Smooth muscle cell (in vitro differentiated cells): ENCODE data around the gene ESR1. TPM values are rescaled to one million over a fixed set of nuclear protein-coding genes. Genes with fewer than 3 reads are reported as not detected.

Experiments
- DNase-seq: peaks from one replicate; lab custom pipeline; 2025; ENCODE audit not compliant: unreplicated experiment; lab: John Stamatoyannopoulos, UW
- H2AFZ ChIP-seq: fragments of 200-600 bp; sonication (generic); 2 replicates; pipeline ENCODE4 v1.6.0; 2016; ENCODE audit warnings: antibody characterized with exemption, low read depth, mild to moderate bottlenecking
- H3F3A ChIP-seq: fragments of 200-600 bp; sonication (generic); 2 replicates; pipeline ENCODE4 v1.6.0; 2017; ENCODE audit warnings: antibody characterized with exemption, low read depth
- H3K27ac ChIP-seq: fragments of 200-600 bp; sonication (generic); 2 replicates; pipeline ENCODE4 v1.5.1; 2016; ENCODE audit warnings: low read depth, mild to moderate bottlenecking
- H3K27me3 ChIP-seq: fragments of 200-600 bp; sonication (generic); 2 replicates; pipeline ENCODE4 v1.6.1; 2016; ENCODE audit warnings: low read depth, mild to moderate bottlenecking
- H3K36me3 ChIP-seq: fragments of 200-600 bp; sonication (generic); 2 replicates; pipeline ENCODE4 v1.5.1; 2016; ENCODE audit warnings: low read depth
- H3K4me1 ChIP-seq: fragments of 200-600 bp; sonication (generic); 2 replicates; pipeline ENCODE4 v1.5.1; 2016; ENCODE audit warnings: low read depth
- H3K4me2 ChIP-seq: fragments of 200-600 bp; sonication (generic); 2 replicates; pipeline ENCODE4 v1.6.0; 2016; ENCODE audit warnings: mild to moderate bottlenecking
- H3K4me3 ChIP-seq: fragments of 200-600 bp; sonication (generic); 2 replicates; pipeline ENCODE4 v1.5.1; 2016; ENCODE audit warnings: mild to moderate bottlenecking
- H3K79me2 ChIP-seq: fragments of 200-600 bp; sonication (generic); 2 replicates; pipeline ENCODE4 v1.6.0; 2016; ENCODE audit warnings: low read depth, mild to moderate bottlenecking
- H3K9ac ChIP-seq: fragments of 200-600 bp; sonication (generic); 2 replicates; pipeline ENCODE4 v1.6.0; 2016; ENCODE audit warnings: low read depth
- H3K9me3 ChIP-seq: fragments of 200-600 bp; sonication (generic); replicated peaks from 2 replicates; pipeline ENCODE4 v1.5.1; 2016; ENCODE audit warnings: low read depth
- H4K20me1 ChIP-seq: fragments of 200-600 bp; sonication (generic); 2 replicates; pipeline ENCODE4 v1.6.0; 2016; ENCODE audit warnings: low read depth
- WGBS: methylation state at CpG from one replicate; pipeline ENCODE4 v1.1.7; 2016; ENCODE audit warnings: low lambda C conversion rate; 5-methylcytosine and 5-hydroxymethylcytosine counted together
- polyA plus RNA-seq: library from polyadenylated mRNA; unstranded; fragments of >200 nt; fragmentation: Nextera tagmentation; extraction: Ambion mirVana; gene quantifications from 2 replicates; pipeline ENCODE4 v1.2.1, GENCODE V29; 2016
- total RNA-seq: library from RNA; depleted of rRNA; stranded (reverse); fragments of >200 nt; gene quantifications from 2 replicates; pipeline ENCODE4 v1.2.3, GENCODE V29; 2014
- TF ChIP-seq, protein P1 (sequence below): fragments of 200-600 bp; sonication (generic); IDR thresholded peaks from 2 replicates; pipeline ENCODE4 v1.5.1; 2017; ENCODE audit warnings: borderline replicate concordance, mild to moderate bottlenecking, antibody characterized with exemption; ENCODE audit not compliant: insufficient read depth, poor library complexity, severe bottlenecking

Gene ESR1
- total and polyA plus RNA-seq, 2 experiments from 2014 or later: 0.16 TPM; not detected in 1

DNA sequence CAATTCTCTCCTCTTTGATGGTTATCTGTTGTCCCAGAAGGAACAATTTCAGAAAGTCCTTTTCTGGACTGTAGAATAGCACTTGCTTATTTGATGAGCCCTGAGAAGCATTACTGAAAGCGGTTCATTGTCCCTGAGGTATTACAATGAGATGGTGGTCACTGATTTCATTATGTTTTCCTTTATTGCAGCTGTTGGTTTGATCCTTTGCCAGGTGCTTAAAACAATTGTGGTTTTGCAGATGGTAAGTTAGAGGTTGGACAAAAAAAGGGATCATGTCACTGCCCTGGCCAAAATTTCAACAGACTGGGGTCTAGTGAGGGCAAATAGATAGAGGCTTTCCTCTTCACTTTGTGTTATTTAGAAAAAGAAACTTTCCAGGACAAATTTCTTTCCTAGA is 61.9 kb downstream of the ESR1 start:
- no peak overlapping the region for H3K27ac ChIP-seq
- 90% methylated on average over 1 of the region's 1 CpG for WGBS
- no peaks in the 10 kb centered on the region for H3K4me1 ChIP-seq
- no peaks in the 10 kb centered on the region for H3K9me3 ChIP-seq
- H4K20me1 ChIP-seq: no peaks in the 10 kb centered on the region
- H3K4me3 ChIP-seq: no peak overlapping the region
- no peak overlapping the region for H3K9ac ChIP-seq
- no peaks in the 10 kb centered on the region for H3K27me3 ChIP-seq
- TF ChIP-seq, protein P1, sequence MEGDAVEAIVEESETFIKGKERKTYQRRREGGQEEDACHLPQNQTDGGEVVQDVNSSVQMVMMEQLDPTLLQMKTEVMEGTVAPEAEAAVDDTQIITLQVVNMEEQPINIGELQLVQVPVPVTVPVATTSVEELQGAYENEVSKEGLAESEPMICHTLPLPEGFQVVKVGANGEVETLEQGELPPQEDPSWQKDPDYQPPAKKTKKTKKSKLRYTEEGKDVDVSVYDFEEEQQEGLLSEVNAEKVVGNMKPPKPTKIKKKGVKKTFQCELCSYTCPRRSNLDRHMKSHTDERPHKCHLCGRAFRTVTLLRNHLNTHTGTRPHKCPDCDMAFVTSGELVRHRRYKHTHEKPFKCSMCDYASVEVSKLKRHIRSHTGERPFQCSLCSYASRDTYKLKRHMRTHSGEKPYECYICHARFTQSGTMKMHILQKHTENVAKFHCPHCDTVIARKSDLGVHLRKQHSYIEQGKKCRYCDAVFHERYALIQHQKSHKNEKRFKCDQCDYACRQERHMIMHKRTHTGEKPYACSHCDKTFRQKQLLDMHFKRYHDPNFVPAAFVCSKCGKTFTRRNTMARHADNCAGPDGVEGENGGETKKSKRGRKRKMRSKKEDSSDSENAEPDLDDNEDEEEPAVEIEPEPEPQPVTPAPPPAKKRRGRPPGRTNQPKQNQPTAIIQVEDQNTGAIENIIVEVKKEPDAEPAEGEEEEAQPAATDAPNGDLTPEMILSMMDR: no peak
- no peak overlapping the region for H3K4me2 ChIP-seq
- H3K79me2 ChIP-seq: no peaks in the 10 kb centered on the region
- H2AFZ ChIP-seq: no peak overlapping the region
- H3K36me3 ChIP-seq: no peaks in the 10 kb centered on the region
- no peak for DNase-seq
- no peaks in the 10 kb centered on the region for H3F3A ChIP-seq

DNA sequence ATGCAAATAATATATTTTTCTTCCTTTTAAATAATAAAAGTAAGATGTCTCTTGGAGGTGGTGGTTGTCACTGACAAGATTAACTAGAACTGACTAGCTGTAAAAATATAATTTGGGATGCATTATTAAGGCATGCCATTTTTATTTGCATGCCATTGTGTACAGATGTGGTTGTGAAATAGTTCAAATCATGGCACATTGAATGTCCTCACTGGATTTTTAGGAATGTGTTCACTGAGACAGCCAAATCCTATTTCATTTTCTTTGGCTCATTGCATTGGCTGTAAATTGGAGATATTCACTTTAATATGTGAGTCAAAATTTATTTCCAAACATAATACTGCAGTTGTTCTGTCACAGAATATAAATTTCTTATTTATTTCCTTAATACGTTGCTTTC is 62.3 kb downstream of the ESR1 start:
- Histone ChIP-seq H4K20me1 (no peaks in the 10 kb centered on the region), H3K4me3 (no peak overlapping the region), H2AFZ (no peak overlapping the region), H3K9ac (no peak overlapping the region), H3F3A (no peaks in the 10 kb centered on the region), H3K4me2 (no peak overlapping the region), H3K79me2 (no peaks in the 10 kb centered on the region), H3K4me1 (no peaks in the 10 kb centered on the region), H3K27ac (no peak overlapping the region), H3K36me3 (no peaks in the 10 kb centered on the region), H3K9me3 (no peaks in the 10 kb centered on the region), H3K27me3 (no peaks in the 10 kb centered on the region)
- no peak for DNase-seq
- WGBS: 82% methylated on average over 1 of the region's 1 CpG
- TF ChIP-seq, protein P1: no peak

DNA sequence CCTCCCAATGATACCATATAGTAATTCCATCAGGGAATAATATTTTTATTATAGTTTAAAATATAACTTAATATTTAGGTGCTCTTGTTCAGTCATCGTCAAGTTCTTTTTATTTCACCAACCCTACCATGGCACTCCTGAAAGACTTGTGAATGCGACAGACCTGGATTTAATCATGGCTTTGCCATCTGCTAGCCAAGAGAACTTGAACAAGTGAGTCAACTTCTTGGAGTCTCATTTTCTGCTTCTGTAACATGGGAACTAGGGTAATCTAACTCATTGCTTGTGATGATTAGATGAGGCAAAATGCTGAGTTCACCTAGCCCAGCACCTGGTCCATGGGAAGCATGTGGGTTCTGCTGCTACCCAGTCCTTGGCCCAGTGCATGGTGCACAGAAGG is 62.9 kb downstream of the ESR1 start:
- Histone ChIP-seq H3K4me3 (no peak overlapping the region), H3K27me3 (no peaks in the 10 kb centered on the region), H3K27ac (no peak overlapping the region), H3K36me3 (no peaks in the 10 kb centered on the region), H3K9ac (no peak overlapping the region), H3K9me3 (no peaks in the 10 kb centered on the region), H4K20me1 (no peaks in the 10 kb centered on the region), H3K4me2 (no peak overlapping the region), H2AFZ (no peak overlapping the region), H3F3A (no peaks in the 10 kb centered on the region), H3K4me1 (no peaks in the 10 kb centered on the region), H3K79me2 (no peaks in the 10 kb centered on the region)
- 100% methylated on average over 2 of the region's 2 CpGs for WGBS
- no peak for DNase-seq
- TF ChIP-seq, protein P1: no peak

DNA sequence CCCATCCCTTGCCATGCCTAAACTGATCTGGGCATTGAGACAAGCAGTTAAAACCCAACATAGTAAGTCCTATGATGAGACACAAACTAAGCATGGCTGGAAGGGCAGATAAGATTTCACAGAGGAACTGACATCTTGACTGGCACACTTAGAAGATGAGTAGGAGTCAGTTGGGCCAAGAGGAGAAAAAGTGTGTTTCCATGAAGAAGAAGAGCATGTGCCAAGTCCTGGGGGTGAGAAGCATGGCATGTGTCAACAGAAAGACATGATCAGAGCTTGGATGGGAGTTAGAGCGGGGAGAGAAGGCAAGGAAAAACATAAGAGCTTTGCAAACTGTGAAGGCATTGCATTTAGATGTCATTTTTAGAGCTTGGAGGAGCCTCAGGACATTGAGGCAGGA is 68.0 kb downstream of the ESR1 start:
- no peak overlapping the region for H3K9ac ChIP-seq
- TF ChIP-seq, protein P1: no peak
- no peak overlapping the region for H3K4me3 ChIP-seq
- no peak for DNase-seq
- no peaks in the 10 kb centered on the region for H3K4me1 ChIP-seq
- H3K79me2 ChIP-seq: no peaks in the 10 kb centered on the region
- H3F3A ChIP-seq: no peaks in the 10 kb centered on the region
- H3K27ac ChIP-seq: no peak overlapping the region
- no peak overlapping the region for H2AFZ ChIP-seq
- H3K36me3 ChIP-seq: no peaks in the 10 kb centered on the region
- no peaks in the 10 kb centered on the region for H3K27me3 ChIP-seq
- no peaks in the 10 kb centered on the region for H3K9me3 ChIP-seq
- no peaks in the 10 kb centered on the region for H4K20me1 ChIP-seq
- H3K4me2 ChIP-seq: no peak overlapping the region
- 0% methylated on average over 1 of the region's 1 CpG for WGBS
